Thyroid gland (tissue), 4 donors: Measurements from ENCODE around the gene SPRR1B.

Source experiments
- POLR2A ChIP-seq, 2 donors: fragments of 450-650 bp; IDR thresholded peaks; one replicate each; pipeline ENCODE4 v1.6.1; 2017; ENCODE audit warnings: antibody characterized with exemption in 2 of 2, mild to moderate bottlenecking in 2 of 2, moderate library complexity in 1 of 2
- TF ChIP-seq, protein P1 (sequence below), 6 experiments: fragments of 200-600 bp in 3 of 6; fragments of 450-650 bp in 3 of 6; sonication (generic) in 3 of 6; IDR thresholded peaks; one replicate each; pipeline ENCODE4 v1.5.1; 2016 to 2019; ENCODE audit warnings: antibody characterized with exemption in 6 of 6, mild to moderate bottlenecking in 2 of 6, inconsistent platforms in 1 of 6, moderate library complexity in 1 of 6

DNA sequence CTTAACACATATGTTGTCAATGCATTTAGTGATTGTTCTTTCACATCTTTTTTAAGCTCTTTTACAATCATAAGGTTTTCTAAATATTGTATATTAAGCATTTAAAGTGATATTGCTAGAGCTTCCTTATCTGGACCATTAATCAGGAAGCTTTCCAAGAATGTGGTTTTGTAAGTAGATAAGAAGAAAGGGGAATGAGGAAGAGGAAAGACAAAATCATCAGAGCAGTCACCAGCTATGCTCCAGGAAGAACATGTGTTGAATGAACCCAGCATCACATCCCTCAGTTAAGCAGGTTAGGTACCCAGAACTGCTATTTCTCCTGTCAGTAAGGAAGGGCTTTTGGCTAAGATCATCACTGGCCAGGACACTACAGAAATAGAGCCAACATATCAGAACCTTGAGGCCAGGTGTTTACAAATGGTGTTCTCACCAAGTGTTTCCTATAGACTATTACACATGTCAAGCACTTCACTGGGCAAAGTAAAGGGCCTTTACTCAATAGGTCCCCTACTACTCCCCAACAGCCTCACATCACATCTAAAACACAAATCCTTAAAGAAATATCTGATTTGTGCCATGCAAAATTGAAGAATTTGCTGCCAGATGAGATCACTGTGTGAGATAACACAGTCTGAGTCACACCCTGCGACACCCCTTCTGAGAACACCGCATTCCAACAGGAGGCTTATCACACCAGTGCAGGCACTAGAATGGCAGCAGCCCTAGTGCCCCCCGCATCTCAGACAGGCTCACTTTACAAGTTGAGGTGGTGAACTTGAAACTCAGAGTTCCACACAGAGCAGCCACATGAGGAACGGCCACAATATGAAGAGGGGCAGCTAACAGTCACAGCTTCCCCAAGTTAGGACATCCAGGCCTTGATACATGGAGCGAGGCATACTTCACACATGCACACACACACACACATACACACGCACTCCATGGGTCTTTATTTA, 28.1 kb downstream of the SPRR1B start:
- TF ChIP-seq, protein P1, sequence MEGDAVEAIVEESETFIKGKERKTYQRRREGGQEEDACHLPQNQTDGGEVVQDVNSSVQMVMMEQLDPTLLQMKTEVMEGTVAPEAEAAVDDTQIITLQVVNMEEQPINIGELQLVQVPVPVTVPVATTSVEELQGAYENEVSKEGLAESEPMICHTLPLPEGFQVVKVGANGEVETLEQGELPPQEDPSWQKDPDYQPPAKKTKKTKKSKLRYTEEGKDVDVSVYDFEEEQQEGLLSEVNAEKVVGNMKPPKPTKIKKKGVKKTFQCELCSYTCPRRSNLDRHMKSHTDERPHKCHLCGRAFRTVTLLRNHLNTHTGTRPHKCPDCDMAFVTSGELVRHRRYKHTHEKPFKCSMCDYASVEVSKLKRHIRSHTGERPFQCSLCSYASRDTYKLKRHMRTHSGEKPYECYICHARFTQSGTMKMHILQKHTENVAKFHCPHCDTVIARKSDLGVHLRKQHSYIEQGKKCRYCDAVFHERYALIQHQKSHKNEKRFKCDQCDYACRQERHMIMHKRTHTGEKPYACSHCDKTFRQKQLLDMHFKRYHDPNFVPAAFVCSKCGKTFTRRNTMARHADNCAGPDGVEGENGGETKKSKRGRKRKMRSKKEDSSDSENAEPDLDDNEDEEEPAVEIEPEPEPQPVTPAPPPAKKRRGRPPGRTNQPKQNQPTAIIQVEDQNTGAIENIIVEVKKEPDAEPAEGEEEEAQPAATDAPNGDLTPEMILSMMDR (IDR thresholded peaks at IDR 0.05), result no peak
- TF ChIP-seq POLR2A (IDR thresholded peaks at IDR 0.05), result no peak
